ENCODE results near the gene GPR153. TPM values are rescaled to one million over a fixed set of nuclear protein-coding genes. Genes with fewer than 3 reads are reported as not detected.
A peak's percentile ranks its signal among the peaks of the same experiment; 100 is the strongest.

Gene GPR153
- total and polyA plus RNA-seq, 2 of the 8 experiments (the other 6 are each of a cell fraction or from before 2014, with no cell fraction given) = 5.7 to 8.1 TPM

- H3K9ac ChIP-seq (replicated peaks in 1 of 4; ENCODE audit: extremely low read depth in 1 of 4, low read depth in 3 of 4, low read length in 3 of 4) = no peak overlapping the region
- peak overlapping the region in 2 of 4 experiments; percentile 35 to 61; a peak in 3 of 8 replicates for H3K4me3 ChIP-seq (ENCODE audit: extremely low read depth in 1 of 4, insufficient read depth in 2 of 4, low read depth in 3 of 4, low read length in 4 of 4)
- no peaks in the 10 kb centered on the region for H3K9me3 ChIP-seq (ENCODE audit: insufficient read depth in 2 of 2, low read depth in 1 of 2, low read length in 1 of 2)
- H4K5ac ChIP-seq (ENCODE audit: insufficient read length, low read depth, low read length) = no peak overlapping the region
- DNase-seq (ENCODE audit: low read depth in 1 of 2, low spot score in 2 of 2) (no peak), FAIRE-seq (no peak)
- CTCF ChIA-PET (ENCODE audit: partially characterized antibody) = interaction anchor here (0.7 to 17.1 kb wide), 14 partner anchors 9 to 212 kb away, joined by 3 to 353 read pairs (median 4); partner anchors contain the start of genes HES2, HES3 and ICMT
- POLR2A ChIA-PET (ENCODE audit: partially characterized antibody) = interaction anchor here (0.6 to 5.6 kb wide), 16 partner anchors 8 to 259 kb away, joined by 3 to 78 read pairs (median 6); partner anchors contain the start of genes HES3, ICMT, RPL22 and TNFRSF25
- no peak overlapping the region for H3K4ac ChIP-seq (replicated peaks; ENCODE audit: insufficient read length, low read depth, low read length)
- H3K27me3 ChIP-seq (replicated peaks in 1 of 4; ENCODE audit: control insufficient read depth in 3 of 4, extremely low read depth in 1 of 4, insufficient read depth in 3 of 4, low read length in 3 of 4) = peaks cover 1 to 52% (median 40%) of the 10 kb centered on the region in 4 experiments
- no peak overlapping the region for H2BK12ac ChIP-seq (ENCODE audit: low read depth, low read length)
- no peak overlapping the region; the same call in 1 of the 2 replicates for H2BK5ac ChIP-seq (ENCODE audit: low read depth, low read length)
- H2BK15ac ChIP-seq (ENCODE audit: low read length) = no peak overlapping the region
- no peak overlapping the region for H2AFZ ChIP-seq (ENCODE audit: low read length)
- H3K14ac ChIP-seq (ENCODE audit: insufficient read length) = no peak overlapping the region
- H2BK20ac ChIP-seq (ENCODE audit: low read length) = 0 out of 2 replicates have a peak overlapping the region, but pooled peaks have one; percentile 21
- H3K79me2 ChIP-seq (ENCODE audit: control insufficient read depth in 1 of 2, insufficient read depth in 2 of 2, low read length in 2 of 2) = no peaks in the 10 kb centered on the region
- WGBS, 2 experiments (ENCODE audit: extremely low coverage in 1 of 2, insufficient coverage in 1 of 2, insufficient read length in 1 of 2, insufficient replicate concordance in 2 of 2, low coverage in 1 of 2, low lambda C conversion rate in 2 of 2, missing lambda C conversion rate in 1 of 2) = 79% methylated on average over 18 of the region's 19 CpGs; no CpG with 5 or more reads in 1 of the 2 experiments
- H2AK5ac ChIP-seq (ENCODE audit: low read depth, low read length) = peak overlapping the region; percentile 65; the same call in 1 of the 2 replicates
- H3K23ac ChIP-seq (ENCODE audit: insufficient read length) = no peak overlapping the region
- peak overlapping the region; percentile 57 to 92 for H3K4me2 ChIP-seq (ENCODE audit: insufficient read depth in 1 of 2, low read depth in 2 of 2, low read length in 2 of 2)
- no peak overlapping the region for H3K56ac ChIP-seq (replicated peaks; ENCODE audit: insufficient read length, low read depth, low read length)
- H3K4me1 ChIP-seq (replicated peaks in 1 of 4; ENCODE audit: control insufficient read depth in 3 of 4, insufficient read depth in 4 of 4, low read length in 3 of 4) = peaks cover 0 to 31% (median 24%) of the 10 kb centered on the region in 4 experiments; a peak in 6 of 7 replicates
- H4K91ac ChIP-seq (replicated peaks; ENCODE audit: insufficient read length, low read length) = no peak overlapping the region
- TF ChIP-seq RFX5 (IDR thresholded peaks at IDR 0.05; ENCODE audit: borderline replicate concordance, low read depth, low read length) (no peak), NANOG (IDR thresholded peaks at IDR 0.05; ENCODE audit: insufficient read depth, low read depth, low read length, poor library complexity, severe bottlenecking) (no peak), TEAD4 (IDR thresholded peaks at IDR 0.05; ENCODE audit: low read depth, low read length) (peak; percentile 67; the same call in 1 of the 2 replicates)
- no peak overlapping the region for H3K27ac ChIP-seq (ENCODE audit: low read depth, low read length)
- H3K36me3 ChIP-seq (ENCODE audit: control insufficient read depth in 2 of 4, insufficient read depth in 4 of 4, low read length in 3 of 4) = no peaks in the 10 kb centered on the region
- H2BK120ac ChIP-seq (replicated peaks; ENCODE audit: low read depth, low read length) = no peak overlapping the region
- no peaks in the 10 kb centered on the region for H3K79me1 ChIP-seq (ENCODE audit: low read depth, low read length)
- peaks cover 20% of the 10 kb centered on the region; the same call in 1 of the 2 replicates for H3K23me2 ChIP-seq (ENCODE audit: low read depth, low read length)
- peak overlapping the region; percentile 71; the same call in 1 of the 2 replicates for H3K18ac ChIP-seq (ENCODE audit: extremely low read depth, low read length)
- H4K8ac ChIP-seq (ENCODE audit: extremely low read depth, insufficient read depth, low read length) = no peak overlapping the region; the same call in 1 of the 2 replicates
- H4K20me1 ChIP-seq (replicated peaks in 1 of 2; ENCODE audit: control insufficient read depth in 1 of 2, insufficient read depth in 2 of 2, low read length in 2 of 2) = peaks cover 0 to 7% of the 10 kb centered on the region in 2 experiments
Observed at GRCh38 chr1:6207075-6207885, 53.6 kb downstream of the GPR153 start.

Measured in H1 (cell line).